Measurements from ENCODE around the gene GMDS.

Gene GMDS

DNA sequence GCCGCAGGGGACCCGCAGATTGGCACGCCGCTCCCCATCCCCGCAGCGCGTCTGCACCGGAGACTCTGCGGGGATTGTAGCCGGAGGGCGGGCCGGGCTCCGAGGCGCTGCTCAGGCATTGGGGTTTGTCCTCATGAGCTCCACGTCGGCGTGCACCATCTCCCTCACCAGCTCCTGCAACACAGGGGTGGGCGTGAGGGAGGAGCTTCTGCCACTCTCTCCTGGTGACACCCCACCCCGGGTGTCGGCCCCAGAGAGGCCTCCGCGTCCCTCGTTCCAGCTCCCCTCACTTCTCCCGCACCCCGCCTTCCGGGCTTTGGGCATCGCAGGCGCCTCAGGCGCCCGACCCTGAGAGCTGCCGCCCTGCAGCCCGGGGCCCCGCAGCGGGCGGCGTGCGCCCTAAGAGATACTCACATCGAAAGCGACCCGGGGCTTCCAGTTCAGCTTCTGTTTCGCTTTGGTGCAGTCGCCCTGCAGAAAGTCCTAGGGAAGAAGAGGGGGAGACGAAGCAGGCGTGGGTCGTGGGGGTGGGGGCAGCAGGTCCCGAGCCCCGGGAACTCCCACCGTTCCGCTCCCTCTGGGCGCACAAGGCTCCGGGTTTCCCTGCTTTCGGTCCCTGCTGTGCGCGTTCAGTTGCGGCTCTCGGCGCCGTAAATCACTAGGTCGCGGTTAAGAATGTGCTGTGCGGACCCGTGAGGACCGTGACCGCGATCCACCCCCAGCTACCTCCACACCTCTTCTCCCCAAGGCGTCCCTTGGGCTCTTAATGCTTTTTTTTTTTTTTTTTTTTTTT, 621.2 kb downstream of the GMDS start:
- no peak for DNase-seq (ENCODE audit: low read depth)

- no peak for DNase-seq (ENCODE audit: low read depth)
Measured at GRCh38 chr6:1623769-1624057, 621.7 kb downstream of the GMDS start.

DNA sequence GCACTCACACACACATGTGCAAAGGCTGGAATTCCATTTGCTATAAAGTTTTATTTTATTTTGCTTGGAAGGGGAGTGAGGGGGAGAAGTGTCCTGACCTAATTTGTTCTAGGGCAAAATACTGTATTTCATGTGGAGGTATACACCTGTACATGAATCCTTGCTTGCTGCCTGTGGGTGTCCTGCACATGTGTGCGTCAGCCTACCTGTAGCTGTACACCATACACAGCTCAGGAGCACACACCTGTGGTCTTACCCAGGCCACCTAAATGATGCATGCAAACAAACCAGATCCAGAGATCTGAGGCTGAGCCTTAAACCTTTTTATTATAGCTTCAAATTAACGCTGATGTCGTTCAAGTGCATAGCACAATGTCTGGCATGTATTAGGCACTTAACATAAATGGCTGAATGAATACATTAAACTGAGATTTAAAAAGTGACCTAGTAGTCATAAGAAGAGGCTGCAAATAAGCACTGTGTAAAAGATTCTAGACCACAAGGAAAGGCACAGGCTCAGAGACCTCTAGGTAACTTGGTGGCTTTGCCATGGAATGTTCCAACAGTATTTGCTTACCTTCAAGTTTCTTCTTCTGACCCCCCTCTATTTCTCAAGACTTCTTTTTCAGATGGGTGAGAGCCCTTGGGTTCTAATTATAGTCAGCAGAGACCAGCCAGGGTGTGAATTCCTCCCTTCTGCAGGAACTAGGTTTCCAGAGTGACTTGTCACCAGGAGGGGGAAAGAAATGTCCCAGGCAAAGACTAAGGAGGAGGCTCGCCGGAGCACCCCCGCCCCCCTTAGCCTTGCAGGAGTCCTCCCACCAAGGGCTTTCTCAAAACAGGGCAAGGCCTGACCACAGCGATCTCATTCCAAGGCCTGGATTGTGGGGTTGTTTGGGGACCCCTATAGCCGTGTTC, 622.3 kb downstream of the GMDS start:
- DNase-seq (ENCODE audit: low read depth): no peak

- DNase-seq (ENCODE audit: low read depth): no peak
Measured at GRCh38 chr6:1622220-1622850, 623.1 kb downstream of the GMDS start.

GRCh38 chr6:1621070-1621701, 624.2 kb downstream of the GMDS start:
- no peak for DNase-seq (ENCODE audit: low read depth)

DNA sequence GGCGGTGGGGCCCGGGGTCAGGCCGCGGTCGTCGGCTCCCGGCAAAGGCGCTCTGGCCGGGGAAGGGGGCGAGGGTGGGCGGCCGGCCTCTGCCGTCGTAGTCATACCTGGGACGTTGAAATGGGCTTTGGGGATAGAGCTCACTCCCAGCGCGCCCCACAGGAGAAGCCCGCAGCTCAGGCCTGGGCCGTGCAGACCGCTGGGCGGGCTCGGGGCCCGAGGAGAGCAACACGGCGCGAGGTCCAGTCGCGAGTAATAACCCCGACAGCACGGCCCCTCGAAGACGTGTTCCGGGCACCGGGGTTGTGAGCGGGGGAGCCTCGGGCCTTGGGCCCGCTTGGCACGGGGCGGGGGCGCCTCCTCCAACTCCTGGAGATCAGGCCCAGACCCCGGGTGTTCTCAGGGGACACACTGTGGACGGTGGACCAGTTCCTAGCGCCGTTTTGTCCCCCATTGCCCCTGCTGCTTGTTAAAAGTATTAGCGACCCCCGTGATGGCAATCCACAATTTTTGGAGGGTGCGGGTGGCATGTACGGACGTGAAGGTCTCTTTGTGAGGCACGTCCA, 624.8 kb downstream of the GMDS start:
- DNase-seq (ENCODE audit: low read depth): no peak

- no peak for DNase-seq (ENCODE audit: low read depth)
Measured at GRCh38 chr6:1619673-1620503, 625.5 kb downstream of the GMDS start.

- no peak for DNase-seq (ENCODE audit: low read depth)
Measured at GRCh38 chr6:1619098-1619672, 626.2 kb downstream of the GMDS start.

GRCh38 chr6:1618311-1619097, 626.9 kb downstream of the GMDS start:
- DNase-seq (ENCODE audit: low read depth): no peak

- DNase-seq (ENCODE audit: low read depth): no peak
Measured at GRCh38 chr6:1617466-1618310, 627.7 kb downstream of the GMDS start.

DNA sequence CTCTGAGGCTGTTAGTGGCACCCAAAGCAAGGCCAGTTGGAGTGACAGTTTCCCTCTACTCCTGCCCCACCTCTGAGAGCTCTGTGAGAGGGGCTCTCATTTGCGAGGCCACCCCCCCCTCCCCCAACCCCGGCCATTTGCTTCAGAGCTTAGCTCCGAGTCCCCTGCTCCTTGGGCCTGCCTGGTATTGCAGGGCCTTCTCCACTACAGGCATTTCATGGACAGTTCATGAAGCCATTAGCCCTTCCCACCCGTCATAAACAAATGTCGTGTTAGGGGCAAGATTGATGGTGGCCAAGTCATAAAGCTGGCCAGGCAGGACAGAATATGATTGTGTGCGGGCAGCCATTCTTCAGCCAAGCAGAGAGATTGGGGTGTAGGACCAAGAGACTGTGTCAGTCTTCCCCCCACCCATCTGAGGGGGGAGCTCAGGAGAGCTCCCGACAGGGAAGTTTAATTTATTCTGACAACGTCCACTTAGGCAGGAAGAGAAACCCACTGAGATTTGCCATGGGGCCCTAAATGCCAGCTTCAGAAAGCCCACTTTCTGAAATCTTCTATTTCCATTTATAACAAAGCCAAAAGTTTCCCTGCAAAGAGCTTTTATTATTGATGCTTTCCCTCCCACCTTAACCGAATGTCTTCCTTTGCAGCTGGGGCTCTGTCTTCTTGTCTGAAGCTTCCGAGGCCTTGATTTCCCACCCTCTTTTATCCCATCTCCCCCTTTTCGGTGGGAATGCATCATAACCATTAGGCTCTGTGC, 628.5 kb downstream of the GMDS start:
- DNase-seq (ENCODE audit: low read depth): no peak

- no peak for DNase-seq (ENCODE audit: low read depth)
Measured at GRCh38 chr6:1615853-1616420, 629.5 kb downstream of the GMDS start.

DNA sequence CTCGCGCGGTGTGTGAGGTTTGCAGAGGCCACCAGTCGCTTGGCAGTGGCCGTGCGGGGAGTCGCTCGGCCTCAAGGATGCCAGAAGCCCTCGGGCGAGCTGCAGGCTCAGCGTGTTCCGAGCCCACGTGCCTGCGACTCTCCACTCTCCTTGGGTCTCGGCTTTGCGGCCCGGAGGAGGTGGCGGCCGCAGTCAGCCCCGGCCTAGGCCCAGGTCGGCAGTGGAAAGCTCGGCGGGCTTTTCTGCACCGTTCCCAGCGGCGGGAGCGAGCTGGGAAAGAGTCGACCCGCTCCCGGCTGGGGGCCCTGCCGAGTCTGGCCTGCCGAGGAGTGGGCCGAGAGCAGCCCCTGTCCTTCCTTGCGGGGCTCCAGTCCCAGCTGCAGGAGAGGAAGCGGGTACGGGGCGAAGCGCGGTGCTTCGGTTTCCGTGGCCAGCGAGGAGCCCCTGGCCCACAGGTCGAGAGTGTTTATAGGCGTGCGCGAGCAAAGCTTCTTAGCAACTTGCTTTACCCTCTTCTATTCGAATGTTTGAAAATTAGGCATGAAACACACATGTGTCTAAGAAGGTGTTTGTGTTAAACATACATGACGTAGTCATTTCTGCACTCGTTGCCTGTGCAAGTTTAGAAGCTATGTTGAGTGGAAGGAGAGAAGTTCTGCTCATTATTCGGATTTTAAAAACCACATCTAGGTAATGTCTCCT, 630.1 kb downstream of the GMDS start:
- DNase-seq (ENCODE audit: low read depth): no peak

GRCh38 chr6:1614448-1615150, 630.8 kb downstream of the GMDS start:
- no peak for DNase-seq (ENCODE audit: low read depth)

GRCh38 chr6:1613688-1614447, 631.5 kb downstream of the GMDS start:
- no peak for DNase-seq (ENCODE audit: low read depth)

- no peak for DNase-seq (ENCODE audit: low read depth)
Measured at GRCh38 chr6:1613346-1613687, 632.1 kb downstream of the GMDS start.

Measured in activated T-cell treated with anti-CD3 and anti-CD28 coated beads for 24 hours (primary cell).